ENCODE measurements around the gene NLN. TPM values are rescaled to one million over a fixed set of nuclear protein-coding genes. Genes with fewer than 3 reads are reported as not detected.
A peak's percentile ranks its signal among the peaks of the same experiment; 100 is the strongest.

NLN gene
- total RNA-seq, 3 donors from 2014 or later: 29.7 to 40.9 (median 38.8) TPM

- Mint-ChIP-seq H3K27me3 (ENCODE audit: low read depth) (no peaks in the 10 kb centered on the region), H3K9me3 (no peaks in the 10 kb centered on the region), H3K4me3 (no peak overlapping the region), H3K36me3 (ENCODE audit: insufficient read depth) (peaks cover 2% of the 10 kb centered on the region), H3K4me1 (ENCODE audit: low read depth) (peaks cover 5% of the 10 kb centered on the region)
- DNase-seq (no peak), ATAC-seq (peak; percentile 87 to 93)
Measured at GRCh38 chr5:65742565-65743231, 20.7 kb downstream of the NLN start.

GRCh38 chr5:65749221-65749844, 27.3 kb downstream of the NLN start:
- DNase-seq (no peak), ATAC-seq (no peak)
- no peaks in the 10 kb centered on the region for H3K27me3 Mint-ChIP-seq (ENCODE audit: low read depth)
- peaks cover 4% of the 10 kb centered on the region for H3K4me1 Mint-ChIP-seq (ENCODE audit: low read depth)
- H3K9me3 Mint-ChIP-seq: no peaks in the 10 kb centered on the region
- peaks cover 2% of the 10 kb centered on the region for H3K36me3 Mint-ChIP-seq (ENCODE audit: insufficient read depth)
- no peak overlapping the region for H3K4me3 Mint-ChIP-seq

- Mint-ChIP-seq H3K36me3 (ENCODE audit: insufficient read depth) (peaks cover 2% of the 10 kb centered on the region), H3K4me3 (no peak overlapping the region), H3K4me1 (ENCODE audit: low read depth) (peaks cover 4% of the 10 kb centered on the region), H3K27me3 (ENCODE audit: low read depth) (no peaks in the 10 kb centered on the region), H3K9me3 (no peaks in the 10 kb centered on the region)
- ATAC-seq (no peak), DNase-seq (no peak)
Measured at GRCh38 chr5:65749956-65750355, 28.0 kb downstream of the NLN start.

GRCh38 chr5:65750938-65751337, 28.9 kb downstream of the NLN start:
- DNase-seq (no peak), ATAC-seq (no peak)
- Mint-ChIP-seq H3K9me3 (no peaks in the 10 kb centered on the region), H3K27me3 (ENCODE audit: low read depth) (no peaks in the 10 kb centered on the region), H3K4me3 (no peak overlapping the region), H3K36me3 (ENCODE audit: insufficient read depth) (peaks cover 2% of the 10 kb centered on the region), H3K4me1 (ENCODE audit: low read depth) (peaks cover 4% of the 10 kb centered on the region)

GRCh38 chr5:65753189-65753588, 31.2 kb downstream of the NLN start:
- no peak overlapping the region for H3K4me3 Mint-ChIP-seq
- ATAC-seq (no peak), DNase-seq (no peak)
- H3K36me3 Mint-ChIP-seq (ENCODE audit: insufficient read depth): peaks cover 2% of the 10 kb centered on the region
- H3K9me3 Mint-ChIP-seq: no peaks in the 10 kb centered on the region
- peaks cover 4% of the 10 kb centered on the region for H3K4me1 Mint-ChIP-seq (ENCODE audit: low read depth)
- H3K27me3 Mint-ChIP-seq (ENCODE audit: low read depth): no peaks in the 10 kb centered on the region

- no peak for ATAC-seq
- no peaks in the 10 kb centered on the region for H3K27me3 Mint-ChIP-seq (ENCODE audit: low read depth)
- peaks cover 3% of the 10 kb centered on the region for H3K4me1 Mint-ChIP-seq (ENCODE audit: low read depth)
- no peak overlapping the region for H3K4me3 Mint-ChIP-seq
- no peaks in the 10 kb centered on the region for H3K9me3 Mint-ChIP-seq
- H3K36me3 Mint-ChIP-seq (ENCODE audit: insufficient read depth): no peaks in the 10 kb centered on the region
- no peak for DNase-seq
Measured at GRCh38 chr5:65758546-65759144, 36.6 kb downstream of the NLN start.

- peak; percentile 50 to 60 for ATAC-seq
Measured at GRCh38 chr5:65760504-65761275, 38.7 kb downstream of the NLN start.

GRCh38 chr5:65762234-65762633, 40.2 kb downstream of the NLN start:
- DNase-seq (no peak), ATAC-seq (no peak)
- H3K9me3 Mint-ChIP-seq: no peaks in the 10 kb centered on the region
- H3K27me3 Mint-ChIP-seq (ENCODE audit: low read depth): no peaks in the 10 kb centered on the region
- H3K4me1 Mint-ChIP-seq (ENCODE audit: low read depth): peaks cover 7% of the 10 kb centered on the region
- H3K36me3 Mint-ChIP-seq (ENCODE audit: insufficient read depth): peaks cover 7% of the 10 kb centered on the region
- no peak overlapping the region for H3K4me3 Mint-ChIP-seq

More at GRCh38 chr5:65760504-65761275, 38.7 kb downstream of the NLN start:
- peak; percentile 45 for DNase-seq
- Mint-ChIP-seq H3K4me3 (no peak overlapping the region), H3K4me1 (ENCODE audit: low read depth) (peaks cover 3% of the 10 kb centered on the region), H3K9me3 (no peaks in the 10 kb centered on the region), H3K27me3 (ENCODE audit: low read depth) (no peaks in the 10 kb centered on the region), H3K36me3 (ENCODE audit: insufficient read depth) (no peaks in the 10 kb centered on the region)

- Mint-ChIP-seq H3K4me1 (ENCODE audit: low read depth) (peaks cover 12% of the 10 kb centered on the region), H3K36me3 (ENCODE audit: insufficient read depth) (peaks cover 14% of the 10 kb centered on the region), H3K9me3 (no peaks in the 10 kb centered on the region), H3K4me3 (no peak overlapping the region), H3K27me3 (ENCODE audit: low read depth) (no peaks in the 10 kb centered on the region)
- DNase-seq: no peak
- no peak for ATAC-seq
Measured at GRCh38 chr5:65765582-65765981, 43.6 kb downstream of the NLN start.

GRCh38 chr5:65766175-65766574, 44.2 kb downstream of the NLN start:
- Mint-ChIP-seq H3K36me3 (ENCODE audit: insufficient read depth) (peaks cover 14% of the 10 kb centered on the region), H3K9me3 (no peaks in the 10 kb centered on the region), H3K4me3 (no peak overlapping the region), H3K27me3 (ENCODE audit: low read depth) (no peaks in the 10 kb centered on the region), H3K4me1 (ENCODE audit: low read depth) (peaks cover 8% of the 10 kb centered on the region)
- ATAC-seq (peak; percentile 58 to 75), DNase-seq (no peak)

- no peaks in the 10 kb centered on the region for H3K9me3 Mint-ChIP-seq
- peaks cover 8% of the 10 kb centered on the region for H3K4me1 Mint-ChIP-seq (ENCODE audit: low read depth)
- no peaks in the 10 kb centered on the region for H3K27me3 Mint-ChIP-seq (ENCODE audit: low read depth)
- H3K4me3 Mint-ChIP-seq: no peak overlapping the region
- DNase-seq (no peak), ATAC-seq (no peak)
- H3K36me3 Mint-ChIP-seq (ENCODE audit: insufficient read depth): peaks cover 14% of the 10 kb centered on the region
Measured at GRCh38 chr5:65766781-65767180, 44.8 kb downstream of the NLN start.

GRCh38 chr5:65767565-65767964, 45.6 kb downstream of the NLN start:
- H3K4me1 Mint-ChIP-seq (ENCODE audit: low read depth): peaks cover 8% of the 10 kb centered on the region
- H3K9me3 Mint-ChIP-seq: no peaks in the 10 kb centered on the region
- ATAC-seq: no peak

GRCh38 chr5:65768723-65769346, 46.8 kb downstream of the NLN start:
- no peak for ATAC-seq
- peaks cover 14% of the 10 kb centered on the region for H3K36me3 Mint-ChIP-seq (ENCODE audit: insufficient read depth)
- no peaks in the 10 kb centered on the region for H3K27me3 Mint-ChIP-seq (ENCODE audit: low read depth)
- H3K4me1 Mint-ChIP-seq (ENCODE audit: low read depth): peaks cover 8% of the 10 kb centered on the region
- DNase-seq: no peak
- no peak overlapping the region for H3K4me3 Mint-ChIP-seq
- H3K9me3 Mint-ChIP-seq: no peaks in the 10 kb centered on the region

More at GRCh38 chr5:65767565-65767964, 45.6 kb downstream of the NLN start:
- no peak for DNase-seq
- Mint-ChIP-seq H3K36me3 (ENCODE audit: insufficient read depth) (peaks cover 14% of the 10 kb centered on the region), H3K4me3 (no peak overlapping the region), H3K27me3 (ENCODE audit: low read depth) (no peaks in the 10 kb centered on the region)

GRCh38 chr5:65769539-65769938, 47.5 kb downstream of the NLN start:
- DNase-seq: no peak
- Mint-ChIP-seq H3K9me3 (no peaks in the 10 kb centered on the region), H3K27me3 (ENCODE audit: low read depth) (no peaks in the 10 kb centered on the region), H3K4me3 (no peak overlapping the region), H3K36me3 (ENCODE audit: insufficient read depth) (peaks cover 14% of the 10 kb centered on the region), H3K4me1 (ENCODE audit: low read depth) (peaks cover 14% of the 10 kb centered on the region)
- peak in 1 of 2 donors; percentile 67 for ATAC-seq
